WTC11 (cell line): ENCODE data around the gene LBX2. TPM values are rescaled to one million over a fixed set of nuclear protein-coding genes. Genes with fewer than 3 reads are reported as not detected.

Source experiments
- FOXP1 ChIP-seq: sonication (generic); formaldehyde crosslinking; IDR thresholded peaks from 2 replicates; pipeline ENCODE4 v1.8.0; 2022; ENCODE audit warnings: missing genetic modification reagents, mild to moderate bottlenecking, moderate library complexity, borderline replicate concordance
- JUN ChIP-seq: sonication (generic); formaldehyde crosslinking; IDR thresholded peaks from 2 replicates; pipeline ENCODE4 v1.8.0; 2023; ENCODE audit warnings: mild to moderate bottlenecking, missing genetic modification reagents
- MYBL2 ChIP-seq: sonication (generic); formaldehyde crosslinking; IDR thresholded peaks from 2 replicates; pipeline ENCODE4 v1.8.1; 2023; ENCODE audit warnings: mild to moderate bottlenecking, moderate library complexity, missing genetic modification reagents
- NFE2L1 ChIP-seq: sonication (generic); formaldehyde crosslinking; IDR thresholded peaks from 2 replicates; pipeline ENCODE4 v1.8.1; 2023; ENCODE audit warnings: missing genetic modification reagents
- NFYB ChIP-seq: sonication (generic); formaldehyde crosslinking; conservative IDR thresholded peaks from 2 replicates; pipeline ENCODE4 v1.8.0; 2022; ENCODE audit warnings: low read depth, missing genetic modification reagents
- ZBTB21 ChIP-seq: sonication (generic); formaldehyde crosslinking; IDR thresholded peaks from 2 replicates; pipeline ENCODE4 v1.8.1; 2023; ENCODE audit warnings: mild to moderate bottlenecking, missing genetic modification reagents, borderline replicate concordance
- ZNF423 ChIP-seq: fragments of 250-450 bp; sonication (Bioruptor Pico); IDR thresholded peaks from 2 replicates; pipeline ENCODE4 v2.1.2; 2022; ENCODE audit warnings: mild to moderate bottlenecking, moderate library complexity
- ZNF671 ChIP-seq: fragments of 250-450 bp; sonication (Bioruptor Pico); IDR thresholded peaks from 2 replicates; pipeline ENCODE4 v1.8.0; 2021; ENCODE audit warnings: mild to moderate bottlenecking
- total RNA-seq: library from RNA; stranded (reverse); gene quantifications from 3 replicates; pipeline ENCODE4 v1.2.3, GENCODE V29; 2021
- TF ChIP-seq, protein P1 (sequence below): sonication (generic); formaldehyde crosslinking; IDR thresholded peaks from 2 replicates; pipeline ENCODE4 v1.8.1; 2023; ENCODE audit warnings: mild to moderate bottlenecking, moderate library complexity, missing genetic modification reagents
- TF ChIP-seq, protein P2 (sequence below): sonication (generic); formaldehyde crosslinking; conservative IDR thresholded peaks from 2 replicates; pipeline ENCODE4 v1.8.1; 2022; ENCODE audit warnings: mild to moderate bottlenecking, missing genetic modification reagents
- TF ChIP-seq, protein P3 (sequence below): sonication (generic); formaldehyde crosslinking; IDR thresholded peaks from 2 replicates; pipeline ENCODE4 v1.8.0; 2022; ENCODE audit warnings: mild to moderate bottlenecking, missing genetic modification reagents
- TF ChIP-seq, protein P4 (sequence below): sonication (generic); formaldehyde crosslinking; IDR thresholded peaks from 2 replicates; pipeline ENCODE4 v1.8.0; 2023; ENCODE audit warnings: mild to moderate bottlenecking, missing genetic modification reagents
- TF ChIP-seq, protein P5 (sequence below): sonication (generic); formaldehyde crosslinking; IDR thresholded peaks from 2 replicates; pipeline ENCODE4 v1.8.0; 2023; ENCODE audit warnings: missing genetic modification reagents, mild to moderate bottlenecking, borderline replicate concordance
- TF ChIP-seq, protein P6 (sequence below): fragments of 250-450 bp; sonication (Bioruptor Pico); IDR thresholded peaks from 2 replicates; pipeline ENCODE4 v1.9.0; 2021; ENCODE audit warnings: mild to moderate bottlenecking, borderline replicate concordance
- TF ChIP-seq, protein P7 (sequence below): sonication (generic); formaldehyde crosslinking; IDR thresholded peaks from 2 replicates; pipeline ENCODE4 v1.8.0; 2022; ENCODE audit warnings: mild to moderate bottlenecking, missing genetic modification reagents
- TF ChIP-seq, protein P8 (sequence below): sonication (generic); formaldehyde crosslinking; IDR thresholded peaks from 2 replicates; pipeline ENCODE4 v1.8.1; 2023; ENCODE audit warnings: mild to moderate bottlenecking, missing genetic modification reagents, moderate library complexity

LBX2 gene
- total RNA-seq, 1 experiment from 2014 or later = 1.0 TPM

DNA sequence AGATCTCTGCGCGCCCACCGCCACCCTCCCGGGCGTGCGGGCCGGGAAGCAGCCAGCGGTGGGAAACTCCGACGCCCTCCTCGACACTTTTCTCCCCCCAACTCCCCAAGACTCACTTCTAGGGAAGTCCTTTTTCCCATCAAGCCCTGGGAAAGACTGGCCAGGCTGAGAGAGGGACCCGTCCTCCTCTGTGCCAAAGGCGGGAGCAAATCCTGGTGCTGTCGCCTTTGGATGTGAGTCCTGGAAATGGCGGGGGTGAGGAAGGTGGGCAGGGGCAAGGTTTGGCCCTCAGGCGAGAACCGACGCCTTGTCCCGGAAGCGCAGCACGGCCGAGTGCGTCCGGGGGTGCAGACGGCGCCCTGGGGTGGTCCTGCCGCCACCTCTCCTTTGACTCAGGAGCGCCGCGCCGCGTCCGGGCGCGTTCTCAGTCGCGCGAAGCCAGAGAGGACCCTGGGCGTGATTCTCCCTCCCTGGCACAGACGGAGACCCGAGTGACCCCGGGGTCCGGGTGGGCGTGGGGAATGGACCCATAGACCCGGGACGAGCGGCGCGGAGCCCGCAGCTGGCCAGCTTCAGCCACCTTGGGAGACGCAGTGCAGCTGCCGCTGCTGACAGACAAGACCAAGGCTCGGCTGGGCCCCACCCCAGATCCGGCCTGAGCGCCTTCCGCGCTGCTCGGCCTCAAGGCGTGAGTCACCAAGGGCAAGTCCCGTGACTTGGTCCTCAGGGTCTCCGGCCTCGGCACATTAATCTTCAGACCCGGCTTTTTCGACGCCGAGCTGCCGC, 3.5 kb upstream of the LBX2 start (continued):
- TF ChIP-seq, protein P1, sequence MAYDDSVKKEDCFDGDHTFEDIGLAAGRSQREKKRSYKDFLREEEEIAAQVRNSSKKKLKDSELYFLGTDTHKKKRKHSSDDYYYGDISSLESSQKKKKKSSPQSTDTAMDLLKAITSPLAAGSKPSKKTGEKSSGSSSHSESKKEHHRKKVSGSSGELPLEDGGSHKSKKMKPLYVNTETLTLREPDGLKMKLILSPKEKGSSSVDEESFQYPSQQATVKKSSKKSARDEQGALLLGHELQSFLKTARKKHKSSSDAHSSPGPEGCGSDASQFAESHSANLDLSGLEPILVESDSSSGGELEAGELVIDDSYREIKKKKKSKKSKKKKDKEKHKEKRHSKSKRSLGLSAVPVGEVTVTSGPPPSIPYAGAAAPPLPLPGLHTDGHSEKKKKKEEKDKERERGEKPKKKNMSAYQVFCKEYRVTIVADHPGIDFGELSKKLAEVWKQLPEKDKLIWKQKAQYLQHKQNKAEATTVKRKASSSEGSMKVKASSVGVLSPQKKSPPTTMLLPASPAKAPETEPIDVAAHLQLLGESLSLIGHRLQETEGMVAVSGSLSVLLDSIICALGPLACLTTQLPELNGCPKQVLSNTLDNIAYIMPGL = peak; percentile 64; the same call in 1 of the 2 replicates
- TF ChIP-seq, protein P2, sequence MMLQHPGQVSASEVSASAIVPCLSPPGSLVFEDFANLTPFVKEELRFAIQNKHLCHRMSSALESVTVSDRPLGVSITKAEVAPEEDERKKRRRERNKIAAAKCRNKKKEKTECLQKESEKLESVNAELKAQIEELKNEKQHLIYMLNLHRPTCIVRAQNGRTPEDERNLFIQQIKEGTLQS (CRISPR knock-in tag) = 0 out of 2 replicates have a peak, but pooled peaks have one; percentile 28
- TF ChIP-seq FOXP1 = 0 out of 2 replicates have a peak, but pooled peaks have one; percentile 38
- TF ChIP-seq, protein P3, sequence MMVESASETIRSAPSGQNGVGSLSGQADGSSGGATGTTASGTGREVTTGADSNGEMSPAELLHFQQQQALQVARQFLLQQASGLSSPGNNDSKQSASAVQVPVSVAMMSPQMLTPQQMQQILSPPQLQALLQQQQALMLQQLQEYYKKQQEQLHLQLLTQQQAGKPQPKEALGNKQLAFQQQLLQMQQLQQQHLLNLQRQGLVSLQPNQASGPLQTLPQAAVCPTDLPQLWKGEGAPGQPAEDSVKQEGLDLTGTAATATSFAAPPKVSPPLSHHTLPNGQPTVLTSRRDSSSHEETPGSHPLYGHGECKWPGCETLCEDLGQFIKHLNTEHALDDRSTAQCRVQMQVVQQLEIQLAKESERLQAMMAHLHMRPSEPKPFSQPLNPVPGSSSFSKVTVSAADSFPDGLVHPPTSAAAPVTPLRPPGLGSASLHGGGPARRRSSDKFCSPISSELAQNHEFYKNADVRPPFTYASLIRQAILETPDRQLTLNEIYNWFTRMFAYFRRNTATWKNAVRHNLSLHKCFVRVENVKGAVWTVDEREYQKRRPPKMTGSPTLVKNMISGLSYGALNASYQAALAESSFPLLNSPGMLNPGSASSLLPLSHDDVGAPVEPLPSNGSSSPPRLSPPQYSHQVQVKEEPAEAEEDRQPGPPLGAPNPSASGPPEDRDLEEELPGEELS = 0 out of 2 replicates have a peak, but pooled peaks have one; percentile 48
- TF ChIP-seq MYBL2 (CRISPR knock-in tag) = no peak
- TF ChIP-seq NFE2L1 (CRISPR knock-in tag) = peak; percentile 14; the same call in 1 of the 2 replicates
- no peak for TF ChIP-seq NFYB (CRISPR knock-in tag)
- TF ChIP-seq, protein P4, sequence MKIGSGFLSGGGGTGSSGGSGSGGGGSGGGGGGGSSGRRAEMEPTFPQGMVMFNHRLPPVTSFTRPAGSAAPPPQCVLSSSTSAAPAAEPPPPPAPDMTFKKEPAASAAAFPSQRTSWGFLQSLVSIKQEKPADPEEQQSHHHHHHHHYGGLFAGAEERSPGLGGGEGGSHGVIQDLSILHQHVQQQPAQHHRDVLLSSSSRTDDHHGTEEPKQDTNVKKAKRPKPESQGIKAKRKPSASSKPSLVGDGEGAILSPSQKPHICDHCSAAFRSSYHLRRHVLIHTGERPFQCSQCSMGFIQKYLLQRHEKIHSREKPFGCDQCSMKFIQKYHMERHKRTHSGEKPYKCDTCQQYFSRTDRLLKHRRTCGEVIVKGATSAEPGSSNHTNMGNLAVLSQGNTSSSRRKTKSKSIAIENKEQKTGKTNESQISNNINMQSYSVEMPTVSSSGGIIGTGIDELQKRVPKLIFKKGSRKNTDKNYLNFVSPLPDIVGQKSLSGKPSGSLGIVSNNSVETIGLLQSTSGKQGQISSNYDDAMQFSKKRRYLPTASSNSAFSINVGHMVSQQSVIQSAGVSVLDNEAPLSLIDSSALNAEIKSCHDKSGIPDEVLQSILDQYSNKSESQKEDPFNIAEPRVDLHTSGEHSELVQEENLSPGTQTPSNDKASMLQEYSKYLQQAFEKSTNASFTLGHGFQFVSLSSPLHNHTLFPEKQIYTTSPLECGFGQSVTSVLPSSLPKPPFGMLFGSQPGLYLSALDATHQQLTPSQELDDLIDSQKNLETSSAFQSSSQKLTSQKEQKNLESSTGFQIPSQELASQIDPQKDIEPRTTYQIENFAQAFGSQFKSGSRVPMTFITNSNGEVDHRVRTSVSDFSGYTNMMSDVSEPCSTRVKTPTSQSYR (CRISPR knock-in tag) = no peak
- TF ChIP-seq, protein P5, sequence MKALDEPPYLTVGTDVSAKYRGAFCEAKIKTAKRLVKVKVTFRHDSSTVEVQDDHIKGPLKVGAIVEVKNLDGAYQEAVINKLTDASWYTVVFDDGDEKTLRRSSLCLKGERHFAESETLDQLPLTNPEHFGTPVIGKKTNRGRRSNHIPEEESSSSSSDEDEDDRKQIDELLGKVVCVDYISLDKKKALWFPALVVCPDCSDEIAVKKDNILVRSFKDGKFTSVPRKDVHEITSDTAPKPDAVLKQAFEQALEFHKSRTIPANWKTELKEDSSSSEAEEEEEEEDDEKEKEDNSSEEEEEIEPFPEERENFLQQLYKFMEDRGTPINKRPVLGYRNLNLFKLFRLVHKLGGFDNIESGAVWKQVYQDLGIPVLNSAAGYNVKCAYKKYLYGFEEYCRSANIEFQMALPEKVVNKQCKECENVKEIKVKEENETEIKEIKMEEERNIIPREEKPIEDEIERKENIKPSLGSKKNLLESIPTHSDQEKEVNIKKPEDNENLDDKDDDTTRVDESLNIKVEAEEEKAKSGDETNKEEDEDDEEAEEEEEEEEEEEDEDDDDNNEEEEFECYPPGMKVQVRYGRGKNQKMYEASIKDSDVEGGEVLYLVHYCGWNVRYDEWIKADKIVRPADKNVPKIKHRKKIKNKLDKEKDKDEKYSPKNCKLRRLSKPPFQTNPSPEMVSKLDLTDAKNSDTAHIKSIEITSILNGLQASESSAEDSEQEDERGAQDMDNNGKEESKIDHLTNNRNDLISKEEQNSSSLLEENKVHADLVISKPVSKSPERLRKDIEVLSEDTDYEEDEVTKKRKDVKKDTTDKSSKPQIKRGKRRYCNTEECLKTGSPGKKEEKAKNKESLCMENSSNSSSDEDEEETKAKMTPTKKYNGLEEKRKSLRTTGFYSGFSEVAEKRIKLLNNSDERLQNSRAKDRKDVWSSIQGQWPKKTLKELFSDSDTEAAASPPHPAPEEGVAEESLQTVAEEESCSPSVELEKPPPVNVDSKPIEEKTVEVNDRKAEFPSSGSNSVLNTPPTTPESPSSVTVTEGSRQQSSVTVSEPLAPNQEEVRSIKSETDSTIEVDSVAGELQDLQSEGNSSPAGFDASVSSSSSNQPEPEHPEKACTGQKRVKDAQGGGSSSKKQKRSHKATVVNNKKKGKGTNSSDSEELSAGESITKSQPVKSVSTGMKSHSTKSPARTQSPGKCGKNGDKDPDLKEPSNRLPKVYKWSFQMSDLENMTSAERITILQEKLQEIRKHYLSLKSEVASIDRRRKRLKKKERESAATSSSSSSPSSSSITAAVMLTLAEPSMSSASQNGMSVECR (CRISPR knock-in tag) = no peak
- TF ChIP-seq, protein P6, sequence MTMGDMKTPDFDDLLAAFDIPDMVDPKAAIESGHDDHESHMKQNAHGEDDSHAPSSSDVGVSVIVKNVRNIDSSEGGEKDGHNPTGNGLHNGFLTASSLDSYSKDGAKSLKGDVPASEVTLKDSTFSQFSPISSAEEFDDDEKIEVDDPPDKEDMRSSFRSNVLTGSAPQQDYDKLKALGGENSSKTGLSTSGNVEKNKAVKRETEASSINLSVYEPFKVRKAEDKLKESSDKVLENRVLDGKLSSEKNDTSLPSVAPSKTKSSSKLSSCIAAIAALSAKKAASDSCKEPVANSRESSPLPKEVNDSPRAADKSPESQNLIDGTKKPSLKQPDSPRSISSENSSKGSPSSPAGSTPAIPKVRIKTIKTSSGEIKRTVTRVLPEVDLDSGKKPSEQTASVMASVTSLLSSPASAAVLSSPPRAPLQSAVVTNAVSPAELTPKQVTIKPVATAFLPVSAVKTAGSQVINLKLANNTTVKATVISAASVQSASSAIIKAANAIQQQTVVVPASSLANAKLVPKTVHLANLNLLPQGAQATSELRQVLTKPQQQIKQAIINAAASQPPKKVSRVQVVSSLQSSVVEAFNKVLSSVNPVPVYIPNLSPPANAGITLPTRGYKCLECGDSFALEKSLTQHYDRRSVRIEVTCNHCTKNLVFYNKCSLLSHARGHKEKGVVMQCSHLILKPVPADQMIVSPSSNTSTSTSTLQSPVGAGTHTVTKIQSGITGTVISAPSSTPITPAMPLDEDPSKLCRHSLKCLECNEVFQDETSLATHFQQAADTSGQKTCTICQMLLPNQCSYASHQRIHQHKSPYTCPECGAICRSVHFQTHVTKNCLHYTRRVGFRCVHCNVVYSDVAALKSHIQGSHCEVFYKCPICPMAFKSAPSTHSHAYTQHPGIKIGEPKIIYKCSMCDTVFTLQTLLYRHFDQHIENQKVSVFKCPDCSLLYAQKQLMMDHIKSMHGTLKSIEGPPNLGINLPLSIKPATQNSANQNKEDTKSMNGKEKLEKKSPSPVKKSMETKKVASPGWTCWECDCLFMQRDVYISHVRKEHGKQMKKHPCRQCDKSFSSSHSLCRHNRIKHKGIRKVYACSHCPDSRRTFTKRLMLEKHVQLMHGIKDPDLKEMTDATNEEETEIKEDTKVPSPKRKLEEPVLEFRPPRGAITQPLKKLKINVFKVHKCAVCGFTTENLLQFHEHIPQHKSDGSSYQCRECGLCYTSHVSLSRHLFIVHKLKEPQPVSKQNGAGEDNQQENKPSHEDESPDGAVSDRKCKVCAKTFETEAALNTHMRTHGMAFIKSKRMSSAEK (CRISPR knock-in tag) = no peak
- TF ChIP-seq, protein P7, sequence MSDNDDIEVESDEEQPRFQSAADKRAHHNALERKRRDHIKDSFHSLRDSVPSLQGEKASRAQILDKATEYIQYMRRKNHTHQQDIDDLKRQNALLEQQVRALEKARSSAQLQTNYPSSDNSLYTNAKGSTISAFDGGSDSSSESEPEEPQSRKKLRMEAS = peak; percentile 57; the same call in 1 of the 2 replicates
- TF ChIP-seq, protein P8, sequence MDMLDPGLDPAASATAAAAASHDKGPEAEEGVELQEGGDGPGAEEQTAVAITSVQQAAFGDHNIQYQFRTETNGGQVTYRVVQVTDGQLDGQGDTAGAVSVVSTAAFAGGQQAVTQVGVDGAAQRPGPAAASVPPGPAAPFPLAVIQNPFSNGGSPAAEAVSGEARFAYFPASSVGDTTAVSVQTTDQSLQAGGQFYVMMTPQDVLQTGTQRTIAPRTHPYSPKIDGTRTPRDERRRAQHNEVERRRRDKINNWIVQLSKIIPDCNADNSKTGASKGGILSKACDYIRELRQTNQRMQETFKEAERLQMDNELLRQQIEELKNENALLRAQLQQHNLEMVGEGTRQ (CRISPR knock-in tag) = peak; percentile 18; the same call in 1 of the 2 replicates
- no peak for TF ChIP-seq JUN (CRISPR knock-in tag)
- TF ChIP-seq ZNF671 (CRISPR knock-in tag) = no peak
- peak; percentile 92 for TF ChIP-seq ZNF423 (CRISPR knock-in tag)
- 0 out of 2 replicates have a peak, but pooled peaks have one; percentile 31 for TF ChIP-seq ZBTB21 (CRISPR knock-in tag)
